Endothelial cell (in vitro differentiated cells): Measurements from ENCODE around the gene TUBB. TPM values are rescaled to one million over a fixed set of nuclear protein-coding genes. Genes with fewer than 3 reads are reported as not detected.

Source experiments
- DNase-seq: peaks from one replicate; pipeline ENCODE4 v3.0.0; 2021; ENCODE audit warnings: low spot score
- H3K27ac Mint-ChIP-seq: one replicate; pipeline ENCODE4 v1.8.0; 2021; ENCODE audit warnings: mixed read lengths, inconsistent platforms; ENCODE audit not compliant: unreplicated experiment
- H3K27me3 Mint-ChIP-seq: one replicate; pipeline ENCODE4 v1.8.0; 2021; ENCODE audit warnings: mild to moderate bottlenecking, moderate library complexity, mixed read lengths, inconsistent platforms; ENCODE audit not compliant: unreplicated experiment
- H3K36me3 Mint-ChIP-seq: one replicate; pipeline ENCODE4 v1.8.0; 2021; ENCODE audit warnings: mild to moderate bottlenecking, low read depth, mixed read lengths, inconsistent platforms; ENCODE audit not compliant: unreplicated experiment
- H3K4me1 Mint-ChIP-seq: one replicate; pipeline ENCODE4 v1.8.0; 2021; ENCODE audit warnings: mild to moderate bottlenecking, mixed read lengths, inconsistent platforms; ENCODE audit not compliant: unreplicated experiment
- H3K4me3 Mint-ChIP-seq: one replicate; pipeline ENCODE4 v1.8.0; 2021; ENCODE audit warnings: mild to moderate bottlenecking, mixed read lengths, inconsistent platforms; ENCODE audit not compliant: unreplicated experiment
- H3K9me3 Mint-ChIP-seq: one replicate; pipeline ENCODE4 v1.8.0; 2021; ENCODE audit warnings: mixed read lengths, inconsistent platforms; ENCODE audit not compliant: unreplicated experiment
- total RNA-seq: library from RNA; stranded (reverse); fragmentation: NEBNext Ultra II Directional; extraction: Animal tissue kit (Norgen Biotek cat#: 25700); gene quantifications from one replicate; pipeline ENCODE4 v1.2.1, GENCODE V29; 2021; ENCODE audit not compliant: unreplicated experiment
- TF ChIP-seq, protein P1 (sequence below): fragments of 200-600 bp; sonication (generic); IDR thresholded peaks from one replicate; pipeline ENCODE4 v1.5.0; 2021; ENCODE audit warnings: antibody characterized with exemption; ENCODE audit not compliant: unreplicated experiment

Gene TUBB
- total RNA-seq, 1 donor from 2014 or later, result 1,094 TPM

DNA sequence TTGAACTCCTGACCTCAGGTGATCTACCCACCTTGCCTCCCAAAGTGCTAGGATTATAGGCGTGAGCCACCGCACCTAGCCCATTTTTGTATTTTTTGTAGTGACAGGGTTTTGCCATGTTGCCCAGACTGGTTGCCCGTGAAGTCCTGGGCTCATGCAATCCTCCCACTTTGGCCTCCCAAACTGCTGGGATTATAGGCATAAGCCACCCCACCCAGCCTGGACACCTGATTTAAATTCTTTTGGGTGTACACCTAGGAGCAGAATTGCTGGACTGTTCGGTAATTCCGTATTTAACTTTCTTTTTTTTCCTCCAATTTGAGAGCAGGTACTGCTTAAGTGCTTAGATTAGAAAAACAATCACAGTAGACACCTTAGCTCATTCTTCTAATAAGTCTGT lies 23.7 kb upstream of the TUBB start:
- no peak for DNase-seq
- TF ChIP-seq, protein P1, sequence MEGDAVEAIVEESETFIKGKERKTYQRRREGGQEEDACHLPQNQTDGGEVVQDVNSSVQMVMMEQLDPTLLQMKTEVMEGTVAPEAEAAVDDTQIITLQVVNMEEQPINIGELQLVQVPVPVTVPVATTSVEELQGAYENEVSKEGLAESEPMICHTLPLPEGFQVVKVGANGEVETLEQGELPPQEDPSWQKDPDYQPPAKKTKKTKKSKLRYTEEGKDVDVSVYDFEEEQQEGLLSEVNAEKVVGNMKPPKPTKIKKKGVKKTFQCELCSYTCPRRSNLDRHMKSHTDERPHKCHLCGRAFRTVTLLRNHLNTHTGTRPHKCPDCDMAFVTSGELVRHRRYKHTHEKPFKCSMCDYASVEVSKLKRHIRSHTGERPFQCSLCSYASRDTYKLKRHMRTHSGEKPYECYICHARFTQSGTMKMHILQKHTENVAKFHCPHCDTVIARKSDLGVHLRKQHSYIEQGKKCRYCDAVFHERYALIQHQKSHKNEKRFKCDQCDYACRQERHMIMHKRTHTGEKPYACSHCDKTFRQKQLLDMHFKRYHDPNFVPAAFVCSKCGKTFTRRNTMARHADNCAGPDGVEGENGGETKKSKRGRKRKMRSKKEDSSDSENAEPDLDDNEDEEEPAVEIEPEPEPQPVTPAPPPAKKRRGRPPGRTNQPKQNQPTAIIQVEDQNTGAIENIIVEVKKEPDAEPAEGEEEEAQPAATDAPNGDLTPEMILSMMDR, result no peak
- no peak overlapping the region for H3K4me3 Mint-ChIP-seq
- no peaks in the 10 kb centered on the region for H3K36me3 Mint-ChIP-seq
- H3K4me1 Mint-ChIP-seq, result peaks cover 8% of the 10 kb centered on the region
- H3K27me3 Mint-ChIP-seq, result peaks cover 1% of the 10 kb centered on the region
- H3K27ac Mint-ChIP-seq, result peak overlapping the region; percentile 57
- H3K9me3 Mint-ChIP-seq, result no peaks in the 10 kb centered on the region

DNA sequence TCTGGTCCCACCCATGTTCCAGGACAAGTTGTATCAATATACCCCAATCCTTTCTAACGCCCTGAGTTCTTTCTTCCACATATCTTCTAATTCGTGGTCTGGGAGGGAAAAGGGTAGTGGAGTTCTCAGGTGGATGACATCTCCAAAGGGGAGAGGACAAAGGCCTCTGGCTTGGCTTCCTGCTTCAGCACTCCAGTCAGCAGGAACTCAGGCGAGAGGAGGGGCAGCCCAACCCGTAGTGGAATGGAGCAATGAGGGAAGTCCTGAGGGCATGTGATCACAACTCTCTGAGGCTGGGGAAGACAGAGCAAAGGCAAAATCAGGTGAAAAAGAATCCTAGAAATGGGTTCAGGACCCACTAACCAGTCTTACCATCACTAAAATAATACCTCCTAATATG lies 19.8 kb upstream of the TUBB start:
- peak overlapping the region; percentile 96 for H3K27ac Mint-ChIP-seq
- H3K27me3 Mint-ChIP-seq, result peaks cover 5% of the 10 kb centered on the region
- peaks cover 30% of the 10 kb centered on the region for H3K36me3 Mint-ChIP-seq
- no peak overlapping the region for H3K4me3 Mint-ChIP-seq
- peak; percentile 58 for DNase-seq
- TF ChIP-seq, protein P1, result no peak
- no peaks in the 10 kb centered on the region for H3K9me3 Mint-ChIP-seq
- H3K4me1 Mint-ChIP-seq, result peaks cover 5% of the 10 kb centered on the region

DNA sequence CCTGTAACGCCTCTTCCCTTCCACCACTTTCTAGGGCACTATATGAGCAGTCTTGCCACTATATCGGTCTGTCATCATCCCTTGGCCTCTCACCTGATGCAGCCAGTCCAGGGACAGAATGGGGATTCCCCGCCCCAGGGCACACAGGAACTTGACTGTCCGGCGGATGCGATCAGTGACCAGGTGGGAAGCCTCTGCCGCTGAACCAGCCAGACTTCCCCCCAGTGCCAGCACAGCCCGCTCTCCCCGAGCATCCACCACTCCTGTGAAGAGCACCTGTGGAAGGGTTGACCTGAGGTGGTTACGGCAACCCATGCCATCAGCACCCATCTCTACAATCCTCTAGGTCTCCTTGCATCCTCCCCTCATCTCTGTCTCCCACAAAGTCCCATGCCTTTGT lies 17.1 kb upstream of the TUBB start:
- peak overlapping the region; percentile 66 for H3K4me3 Mint-ChIP-seq
- H3K27me3 Mint-ChIP-seq, result peaks cover 7% of the 10 kb centered on the region
- TF ChIP-seq, protein P1, result no peak
- no peaks in the 10 kb centered on the region for H3K9me3 Mint-ChIP-seq
- H3K4me1 Mint-ChIP-seq, result peaks cover 9% of the 10 kb centered on the region
- H3K36me3 Mint-ChIP-seq, result peaks cover 46% of the 10 kb centered on the region
- H3K27ac Mint-ChIP-seq, result no peak overlapping the region
- no peak for DNase-seq

DNA sequence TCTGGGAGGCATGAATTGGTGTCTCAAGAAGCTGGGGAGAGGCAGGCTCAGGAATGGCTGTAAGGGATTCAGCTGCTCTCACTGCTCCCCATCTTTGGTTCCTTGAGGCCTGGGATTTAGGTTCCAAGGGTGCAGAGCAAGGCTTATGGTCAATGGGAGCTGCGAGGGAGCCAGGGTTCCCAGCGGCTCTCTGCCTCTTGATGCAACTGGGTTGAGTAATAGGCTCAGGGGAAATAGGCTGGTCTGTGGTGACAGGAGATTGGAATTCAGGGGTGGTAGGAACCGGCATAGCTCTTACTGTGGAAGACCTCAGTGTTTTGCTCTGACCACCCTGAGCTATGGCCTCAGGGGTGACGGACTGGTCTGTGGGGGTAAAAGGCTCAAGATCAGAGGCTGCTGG lies 16.3 kb upstream of the TUBB start:
- peaks cover 7% of the 10 kb centered on the region for H3K27me3 Mint-ChIP-seq
- TF ChIP-seq, protein P1, result no peak
- H3K27ac Mint-ChIP-seq, result peak overlapping the region; percentile 48
- H3K36me3 Mint-ChIP-seq, result peaks cover 50% of the 10 kb centered on the region
- DNase-seq, result no peak
- H3K4me3 Mint-ChIP-seq, result peak overlapping the region; percentile 71
- H3K4me1 Mint-ChIP-seq, result peaks cover 11% of the 10 kb centered on the region
- H3K9me3 Mint-ChIP-seq, result no peaks in the 10 kb centered on the region

DNA sequence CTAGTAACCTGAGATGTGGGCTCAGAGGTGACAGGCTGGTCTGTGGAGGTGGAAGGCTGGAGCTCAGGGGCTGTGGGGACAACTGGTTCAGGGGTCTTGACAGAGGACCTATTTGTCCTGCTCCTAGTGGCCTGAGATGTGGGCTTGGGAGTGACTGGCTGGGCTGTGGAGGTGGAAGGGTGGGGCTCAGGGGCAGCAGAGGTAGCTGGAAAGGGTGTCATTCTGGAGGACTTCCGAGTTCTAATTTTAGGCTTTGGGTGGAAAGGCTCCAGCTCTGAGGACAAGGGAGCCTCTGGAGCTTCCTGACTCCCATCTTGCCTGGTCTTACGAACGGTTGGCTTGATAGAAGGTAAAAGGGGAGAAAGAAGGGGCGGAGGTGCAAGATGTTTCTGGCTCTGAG lies 14.5 kb upstream of the TUBB start:
- Mint-ChIP-seq H3K9me3 (no peaks in the 10 kb centered on the region), H3K4me1 (peaks cover 7% of the 10 kb centered on the region), H3K27me3 (peaks cover 7% of the 10 kb centered on the region), H3K27ac (no peak overlapping the region), H3K4me3 (peak overlapping the region; percentile 33), H3K36me3 (peaks cover 51% of the 10 kb centered on the region)
- TF ChIP-seq, protein P1, result no peak
- no peak for DNase-seq
